Measurements from ENCODE around the gene SYS1.

SYS1 gene

DNA sequence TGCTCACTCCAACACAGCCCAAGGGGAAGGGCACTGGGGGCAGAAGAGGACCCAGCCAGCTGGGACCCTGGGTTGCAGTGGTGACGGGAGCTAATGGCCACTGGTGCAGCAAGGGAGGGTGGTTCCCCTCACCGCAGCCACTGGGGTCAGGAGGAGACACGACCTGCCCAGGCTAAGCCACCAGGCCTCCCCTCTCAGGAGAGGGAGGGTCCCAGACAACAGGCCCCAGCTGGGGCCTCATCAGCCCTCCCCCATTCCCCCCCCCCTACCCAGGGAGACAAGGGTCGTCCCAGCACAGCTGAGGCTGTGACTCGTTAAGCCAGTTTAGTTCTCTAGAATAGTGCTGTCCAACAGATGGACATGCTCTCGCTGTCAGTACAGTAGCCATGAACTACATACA, 37.6 kb upstream of the SYS1 start:
- Histone ChIP-seq H3K36me3 (no peaks in the 10 kb centered on the region), H3K27me3 (no peaks in the 10 kb centered on the region), H3K4me3 (ENCODE audit: low read depth in 1 of 2, low read length in 1 of 2) (no peak overlapping the region), H3K4me1 (ENCODE audit: control insufficient read depth in 1 of 2, insufficient read depth in 1 of 2, low read depth in 1 of 2, low read length in 1 of 2) (peaks cover 0 to 10% of the 10 kb centered on the region in 2 experiments), H3K9me3 (no peaks in the 10 kb centered on the region), H3K27ac (no peak overlapping the region)
- TF ChIP-seq, protein P1, sequence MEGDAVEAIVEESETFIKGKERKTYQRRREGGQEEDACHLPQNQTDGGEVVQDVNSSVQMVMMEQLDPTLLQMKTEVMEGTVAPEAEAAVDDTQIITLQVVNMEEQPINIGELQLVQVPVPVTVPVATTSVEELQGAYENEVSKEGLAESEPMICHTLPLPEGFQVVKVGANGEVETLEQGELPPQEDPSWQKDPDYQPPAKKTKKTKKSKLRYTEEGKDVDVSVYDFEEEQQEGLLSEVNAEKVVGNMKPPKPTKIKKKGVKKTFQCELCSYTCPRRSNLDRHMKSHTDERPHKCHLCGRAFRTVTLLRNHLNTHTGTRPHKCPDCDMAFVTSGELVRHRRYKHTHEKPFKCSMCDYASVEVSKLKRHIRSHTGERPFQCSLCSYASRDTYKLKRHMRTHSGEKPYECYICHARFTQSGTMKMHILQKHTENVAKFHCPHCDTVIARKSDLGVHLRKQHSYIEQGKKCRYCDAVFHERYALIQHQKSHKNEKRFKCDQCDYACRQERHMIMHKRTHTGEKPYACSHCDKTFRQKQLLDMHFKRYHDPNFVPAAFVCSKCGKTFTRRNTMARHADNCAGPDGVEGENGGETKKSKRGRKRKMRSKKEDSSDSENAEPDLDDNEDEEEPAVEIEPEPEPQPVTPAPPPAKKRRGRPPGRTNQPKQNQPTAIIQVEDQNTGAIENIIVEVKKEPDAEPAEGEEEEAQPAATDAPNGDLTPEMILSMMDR (IDR thresholded peaks at IDR 0.05): no peak

DNA sequence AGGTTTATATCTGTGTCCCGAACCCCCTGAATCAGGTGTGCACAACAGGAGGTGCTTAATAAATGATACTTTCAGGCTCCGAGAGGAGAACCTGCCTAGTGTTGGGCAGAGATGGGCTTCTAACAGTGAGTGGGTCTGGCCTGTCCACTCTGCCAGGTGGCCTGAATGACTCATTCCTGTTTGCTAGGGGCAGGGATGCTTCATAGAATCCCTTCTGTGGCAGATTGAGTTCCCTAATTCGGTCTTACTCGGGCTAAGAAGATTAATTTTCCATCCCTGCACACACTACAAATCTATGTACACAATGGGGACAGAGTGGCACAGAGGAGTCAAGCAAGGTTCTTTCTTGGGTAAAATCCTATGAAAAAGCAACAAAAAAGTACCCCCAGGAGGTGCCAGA, 34.5 kb upstream of the SYS1 start:
- H3K4me1 ChIP-seq (ENCODE audit: control insufficient read depth in 1 of 2, insufficient read depth in 1 of 2, low read depth in 1 of 2, low read length in 1 of 2): no peaks in the 10 kb centered on the region
- H3K27me3 ChIP-seq: no peaks in the 10 kb centered on the region
- H3K9me3 ChIP-seq: no peaks in the 10 kb centered on the region
- TF ChIP-seq, protein P1 (IDR thresholded peaks at IDR 0.05): no peak
- H3K27ac ChIP-seq: no peak overlapping the region
- H3K36me3 ChIP-seq: no peaks in the 10 kb centered on the region
- no peak overlapping the region for H3K4me3 ChIP-seq (ENCODE audit: low read depth in 1 of 2, low read length in 1 of 2)

DNA sequence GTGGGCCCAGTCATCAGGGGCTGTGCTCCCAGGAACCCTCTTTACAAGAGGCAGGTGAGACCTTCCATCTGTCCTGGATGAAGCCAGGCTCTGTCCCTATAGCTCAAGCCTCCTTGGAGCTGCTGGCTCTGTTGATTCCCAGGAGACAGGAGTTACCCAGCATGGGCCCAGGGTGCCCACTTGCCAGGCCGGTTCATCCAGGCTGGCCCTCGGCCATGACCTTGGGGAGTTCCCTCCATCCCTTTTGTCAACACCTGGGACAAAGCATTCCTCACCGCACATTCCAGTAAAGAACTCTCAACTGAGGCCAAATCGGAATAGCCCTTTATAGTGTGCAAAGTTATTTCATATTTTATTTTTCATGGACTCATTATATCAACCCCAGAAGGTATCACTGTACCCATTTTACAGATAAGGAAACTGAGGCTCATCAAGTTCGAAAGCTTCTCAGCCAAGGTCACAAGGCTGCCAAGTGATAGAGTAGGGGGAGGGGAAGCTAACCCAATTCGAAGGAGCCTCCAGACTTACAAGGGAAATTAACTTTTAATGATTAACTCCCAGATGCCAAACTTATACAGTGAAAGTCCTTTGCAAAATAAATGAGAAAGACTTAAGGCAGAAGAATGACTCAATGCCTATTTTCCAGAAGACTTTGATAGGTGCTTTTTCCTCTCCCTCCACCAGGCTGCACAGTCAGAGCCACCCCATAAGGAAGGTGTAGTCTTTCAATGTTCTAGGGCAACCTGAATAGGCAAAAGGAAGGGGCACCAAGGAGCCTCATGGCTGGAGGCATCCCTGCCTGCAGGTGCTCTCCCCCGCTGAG, 33.2 kb upstream of the SYS1 start:
- no peak overlapping the region for H3K27ac ChIP-seq
- H3K4me1 ChIP-seq (ENCODE audit: control insufficient read depth in 1 of 2, insufficient read depth in 1 of 2, low read depth in 1 of 2, low read length in 1 of 2): no peaks in the 10 kb centered on the region
- TF ChIP-seq, protein P1 (IDR thresholded peaks at IDR 0.05): no peak
- no peaks in the 10 kb centered on the region for H3K9me3 ChIP-seq
- no peaks in the 10 kb centered on the region for H3K27me3 ChIP-seq
- no peaks in the 10 kb centered on the region for H3K36me3 ChIP-seq
- no peak overlapping the region for H3K4me3 ChIP-seq (ENCODE audit: low read depth in 1 of 2, low read length in 1 of 2)

DNA sequence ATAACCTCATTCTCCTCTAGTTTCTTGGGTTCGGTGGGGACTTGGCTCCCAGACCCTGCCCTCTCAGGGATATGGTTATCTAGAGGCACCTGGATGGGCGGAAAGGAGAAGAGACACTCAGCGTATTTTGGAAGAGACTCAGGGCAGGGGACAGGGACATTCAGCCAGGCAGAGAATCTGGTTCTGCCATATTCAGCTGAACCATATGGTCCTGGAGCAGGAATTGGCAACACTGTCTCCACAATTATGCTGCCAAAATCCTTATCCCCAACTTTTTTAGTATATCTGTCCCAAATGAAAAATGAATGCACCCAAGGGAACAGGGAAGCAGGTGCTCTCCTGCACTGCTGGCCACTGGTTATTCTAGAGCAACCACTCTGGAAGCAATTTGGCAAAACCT, 32.5 kb upstream of the SYS1 start:
- Histone ChIP-seq H3K27ac (no peak overlapping the region), H3K36me3 (no peaks in the 10 kb centered on the region)

DNA sequence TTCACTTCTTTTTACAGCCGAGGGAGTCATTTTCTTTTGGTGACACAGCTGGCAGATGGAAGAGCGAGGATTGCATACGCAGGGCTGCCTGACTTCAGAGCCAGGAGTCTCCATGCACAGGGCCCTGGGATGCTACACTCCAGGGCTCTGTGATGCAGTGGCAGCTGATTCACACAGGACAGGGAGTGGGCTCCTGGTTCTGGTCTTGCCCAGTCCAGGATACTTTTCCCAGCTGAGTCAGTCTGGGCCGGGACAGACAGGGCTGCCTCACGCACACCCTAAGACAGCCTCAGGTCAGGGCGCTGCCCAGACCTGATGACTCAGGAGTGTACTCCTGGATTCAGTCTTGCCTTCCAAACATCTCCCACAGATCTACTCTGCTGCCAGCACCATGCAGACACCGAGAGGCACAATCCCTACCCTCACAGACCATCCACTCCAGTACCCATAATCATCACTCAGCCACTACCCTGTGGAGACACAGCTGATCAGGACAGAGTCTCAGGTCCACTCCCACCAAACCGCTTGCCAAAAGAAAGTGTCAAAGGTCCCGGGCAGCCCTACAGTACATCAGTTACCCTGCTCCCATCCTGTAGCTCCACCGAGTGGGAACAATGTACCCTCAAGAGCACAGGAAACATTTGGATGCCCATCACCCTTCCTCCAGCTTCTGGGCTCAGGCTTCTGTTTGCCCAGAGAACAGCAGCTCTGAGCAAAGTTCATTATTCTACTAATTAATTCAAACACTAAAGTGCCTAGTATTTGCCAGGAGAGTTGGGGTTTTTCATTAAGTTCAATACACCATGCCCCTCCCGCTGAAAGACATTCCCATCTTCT, 26.2 kb upstream of the SYS1 start:
- H3K36me3 ChIP-seq: no peaks in the 10 kb centered on the region
- H3K27ac ChIP-seq: no peak overlapping the region
- H3K4me1 ChIP-seq (ENCODE audit: control insufficient read depth in 1 of 2, insufficient read depth in 1 of 2, low read depth in 1 of 2, low read length in 1 of 2): no peaks in the 10 kb centered on the region
- TF ChIP-seq, protein P1 (IDR thresholded peaks at IDR 0.05): no peak
- no peak overlapping the region for H3K4me3 ChIP-seq (ENCODE audit: low read depth in 1 of 2, low read length in 1 of 2)
- no peaks in the 10 kb centered on the region for H3K27me3 ChIP-seq
- H3K9me3 ChIP-seq: no peaks in the 10 kb centered on the region

More for the DNA sequence above, 32.5 kb upstream of the SYS1 start:
- Histone ChIP-seq H3K4me3 (ENCODE audit: low read depth in 1 of 2, low read length in 1 of 2) (no peak overlapping the region), H3K4me1 (ENCODE audit: control insufficient read depth in 1 of 2, insufficient read depth in 1 of 2, low read depth in 1 of 2, low read length in 1 of 2) (no peaks in the 10 kb centered on the region), H3K27me3 (no peaks in the 10 kb centered on the region), H3K9me3 (no peaks in the 10 kb centered on the region)
- TF ChIP-seq, protein P1 (IDR thresholded peaks at IDR 0.05): no peak

Data from neutrophil (primary cell).